Activated B cell treated with CpG ODN at 0.5 μM for 24 hours (primary cell): ENCODE data around the gene SLC6A9. TPM values are rescaled to one million over a fixed set of nuclear protein-coding genes. Genes with fewer than 3 reads are reported as not detected.

Experiments used
- ATAC-seq: fragments of 200-7000 bp; cut with Tn5 transposase; one replicate; pipeline ENCODE4 v1.10.0; 2021; ENCODE audit warnings: low read depth, mild to moderate bottlenecking, moderate library complexity
- CTCF ChIA-PET: fragments of 350-600 bp; sonication (Branson Sonifier 250); formaldehyde crosslinking; loops from one replicate; lab custom pipeline; 2021; ENCODE audit warnings: antibody characterized with exemption; lab: Charles Lee
- POLR2A ChIA-PET: fragments of 350-600 bp; sonication (Branson Sonifier 250); formaldehyde crosslinking; loops from one replicate; lab custom pipeline; 2021; ENCODE audit warnings: antibody characterized with exemption; lab: Charles Lee
- DNase-seq: peaks from one replicate; pipeline ENCODE4 v3.0.0; 2022
- H3K27ac Mint-ChIP-seq: one replicate; pipeline ENCODE4 v1.8.0; 2020; ENCODE audit warnings: mixed read lengths
- H3K27me3 Mint-ChIP-seq: one replicate; pipeline ENCODE4 v1.8.0; 2021; ENCODE audit warnings: mixed read lengths
- H3K36me3 Mint-ChIP-seq: one replicate; pipeline ENCODE4 v1.8.0; 2021; ENCODE audit warnings: low read depth, mixed read lengths
- H3K4me1 Mint-ChIP-seq: one replicate; pipeline ENCODE4 v1.8.0; 2021; ENCODE audit warnings: mixed read lengths
- H3K4me3 Mint-ChIP-seq: one replicate; pipeline ENCODE4 v1.8.0; 2020; ENCODE audit warnings: mild to moderate bottlenecking, mixed read lengths
- H3K9me3 Mint-ChIP-seq: one replicate; pipeline ENCODE4 v1.8.0; 2020; ENCODE audit warnings: mixed read lengths
- CTCF ChIP-seq: fragments of 200-600 bp; IDR thresholded peaks from one replicate; pipeline ENCODE4 v1.8.0; 2022; ENCODE audit warnings: antibody characterized with exemption, mild to moderate bottlenecking
- intact Hi-C: fragments of 100-400 bp; cut with micrococcal nuclease; formaldehyde crosslinking; loops from one replicate; pipeline ENCODE4 v1.15.1; 2024
- total RNA-seq: library from RNA; stranded (reverse); gene quantifications from 2 replicates; pipeline ENCODE4 v1.2.3, GENCODE V29; 2022

SLC6A9 gene
- total RNA-seq, 1 donor from 2014 or later: 10.4 TPM

- POLR2A ChIA-PET: interaction anchor here (0.6 to 0.9 kb wide), 3 partner anchors 29 to 956 kb away, joined by 3 read pairs; no protein-coding TSS in a partner anchor
- Mint-ChIP-seq H3K9me3 (no peaks in the 10 kb centered on the region), H3K4me1 (peaks cover 4% of the 10 kb centered on the region), H3K27ac (no peak overlapping the region), H3K27me3 (no peaks in the 10 kb centered on the region), H3K36me3 (no peaks in the 10 kb centered on the region), H3K4me3 (no peak overlapping the region)
- CTCF ChIA-PET: interaction anchor here (0.9 to 5.5 kb wide), 18 partner anchors 8 to 506 kb away, joined by 3 to 150 read pairs (median 5); no protein-coding TSS in a partner anchor
- DNase-seq (no peak), ATAC-seq (no peak)
- intact Hi-C loops: loop anchor here (1.0 to 2.0 kb wide), 4 partner anchors 31 to 809 kb away; no protein-coding TSS in a partner anchor
- TF ChIP-seq CTCF: no peak
Observed at GRCh38 chr1:44035726-44036408, 4.6 kb upstream of the SLC6A9 start.

- no peaks in the 10 kb centered on the region for H3K27me3 Mint-ChIP-seq
- H3K4me1 Mint-ChIP-seq: peaks cover 3% of the 10 kb centered on the region
- intact Hi-C loops: loop anchor here (5.0 kb wide), 2 partner anchors 103 to 1652 kb away; partner anchors contain the start of genes ARTN, GPBP1L1 and TMEM69
- TF ChIP-seq CTCF: no peak
- CTCF ChIA-PET: interaction anchor here (1.9 to 5.5 kb wide), 5 partner anchors 10 to 271 kb away, joined by 5 to 150 read pairs (median 18); no protein-coding TSS in a partner anchor
- H3K4me3 Mint-ChIP-seq: no peak overlapping the region
- POLR2A ChIA-PET: interaction anchor here (0.6 kb wide), 1 partner anchor 957 kb away, joined by 3 read pairs; no protein-coding TSS in a partner anchor
- no peak for ATAC-seq
- DNase-seq: no peak
- no peak overlapping the region for H3K27ac Mint-ChIP-seq
- no peaks in the 10 kb centered on the region for H3K36me3 Mint-ChIP-seq
- H3K9me3 Mint-ChIP-seq: no peaks in the 10 kb centered on the region
Observed at GRCh38 chr1:44034976-44035716, 3.9 kb upstream of the SLC6A9 start.

- POLR2A ChIA-PET: interaction anchor here (0.9 kb wide), 1 partner anchor 41 kb away, joined by 6 read pairs; no protein-coding TSS in a partner anchor
- DNase-seq (no peak), ATAC-seq (no peak)
- no peak for TF ChIP-seq CTCF
- Mint-ChIP-seq H3K36me3 (peaks cover 2% of the 10 kb centered on the region), H3K4me1 (peaks cover 7% of the 10 kb centered on the region), H3K27me3 (no peaks in the 10 kb centered on the region), H3K9me3 (no peaks in the 10 kb centered on the region), H3K4me3 (no peak overlapping the region), H3K27ac (no peak overlapping the region)
- intact Hi-C loops: loop anchor here (5.0 kb wide), 2 partner anchors 102 to 1653 kb away; partner anchors contain the start of genes ARTN, GPBP1L1 and TMEM69
- CTCF ChIA-PET: interaction anchor here (1.0 to 5.5 kb wide), 3 partner anchors 31 to 271 kb away, joined by 3 to 150 read pairs (median 34); no protein-coding TSS in a partner anchor
Observed at GRCh38 chr1:44034423-44034822, 3.2 kb upstream of the SLC6A9 start.

GRCh38 chr1:44033756-44034155 lies 2.5 kb upstream of the SLC6A9 start:
- H3K27ac Mint-ChIP-seq: no peak overlapping the region
- CTCF ChIA-PET: interaction anchor here (1.0 to 5.5 kb wide), 3 partner anchors 13 to 270 kb away, joined by 3 to 150 read pairs (median 4); no protein-coding TSS in a partner anchor

More at GRCh38 chr1:44033756-44034155, 2.5 kb upstream of the SLC6A9 start:
- Mint-ChIP-seq H3K36me3 (peaks cover 2% of the 10 kb centered on the region), H3K4me1 (peaks cover 14% of the 10 kb centered on the region), H3K4me3 (no peak overlapping the region), H3K9me3 (no peaks in the 10 kb centered on the region), H3K27me3 (no peaks in the 10 kb centered on the region)
- DNase-seq (no peak), ATAC-seq (no peak)
- no peak for TF ChIP-seq CTCF
- POLR2A ChIA-PET: interaction anchor here (0.8 to 0.9 kb wide), 2 partner anchors 40 to 59 kb away, joined by 3 to 6 read pairs; partner anchors contain the start of gene ATP6V0B
- intact Hi-C loops: loop anchor here (5.0 kb wide), 2 partner anchors 101 to 1654 kb away; partner anchors contain the start of genes ARTN, GPBP1L1 and TMEM69
